Measurements from ENCODE around the gene TCF23. TPM values are rescaled to one million over a fixed set of nuclear protein-coding genes. Genes with fewer than 3 reads are reported as not detected.
"Not testable (repeated sequence)": the region's sequence is repeated elsewhere in the genome, so short reads cannot be mapped to it uniquely, and the experiment has no call there.

Gene TCF23
- under 1 TPM; 0.06 to 0.15 (median 0.12) TPM for polyA plus RNA-seq (ENCODE audit: insufficient read depth in 1 of 5, insufficient read length in 5 of 5, low replicate concordance in 1 of 5)
- long read RNA-seq, donor 1, result 0 reads
- long read RNA-seq, donor 2, result 0 reads
- long read RNA-seq, donor 3, result 0 reads
- long read RNA-seq, donor 4, result 0 reads
- long read RNA-seq, donor 5, result 0 reads
- long read RNA-seq, donor 6, result 0 reads
- long read RNA-seq, donor 7, result 0 reads
- long read RNA-seq, donor 8, result 0 reads

- no peak for DNase-seq
These were observed at the start of gene TCF23 for GRCh38 chr2:27148801-27149439. Gene TCF23, plus strand, starts transcription at chr2:27149004. Its CDS starts 130 bp downstream, at chr2:27149134.

- no peak for DNase-seq
These were observed 49.4 kb upstream of the TCF23 start for GRCh38 chr2:27099334-27099955.

GRCh38 chr2:27100036-27100435 is 48.8 kb upstream of the TCF23 start:
- DNase-seq, result no peak

- DNase-seq, result no peak
These were observed 46.5 kb upstream of the TCF23 start for GRCh38 chr2:27102329-27102728.

- DNase-seq, result no peak
These were observed 42.8 kb upstream of the TCF23 start for GRCh38 chr2:27105981-27106380.

GRCh38 chr2:27108221-27108620 is 40.6 kb upstream of the TCF23 start:
- DNase-seq, result no peak

GRCh38 chr2:27109083-27109482 is 39.7 kb upstream of the TCF23 start:
- no peak for DNase-seq

- not testable (repeated sequence) for DNase-seq
These were observed 38.0 kb upstream of the TCF23 start for GRCh38 chr2:27110603-27111352.

- DNase-seq, result not testable (repeated sequence)
These were observed 37.3 kb upstream of the TCF23 start for GRCh38 chr2:27111392-27112078.

GRCh38 chr2:27115519-27115918 is 33.3 kb upstream of the TCF23 start:
- DNase-seq, result no peak

GRCh38 chr2:27117995-27118524 is 30.7 kb upstream of the TCF23 start:
- no peak for DNase-seq

GRCh38 chr2:27118525-27119329 is 30.1 kb upstream of the TCF23 start, which contains the start of gene CGREF1:
Gene CGREF1, minus strand, starts transcription at chr2:27119128. Its CDS starts 14,762 bp downstream, at chr2:27104366.
- no peak for DNase-seq

- not testable (repeated sequence) for DNase-seq
These were observed 29.5 kb upstream of the TCF23 start for GRCh38 chr2:27119330-27119670.

- DNase-seq, result no peak
These were observed 26.9 kb upstream of the TCF23 start for GRCh38 chr2:27121906-27122305.

- no peak for DNase-seq
These were observed 26.0 kb upstream of the TCF23 start for GRCh38 chr2:27122791-27123190.

GRCh38 chr2:27123302-27124150 is 25.3 kb upstream of the TCF23 start, which contains the start of gene ABHD1:
Gene ABHD1, plus strand, starts transcription at chr2:27123815. Its CDS starts 134 bp downstream, at chr2:27123949.
- peak; percentile 14 to 18 for DNase-seq

- no peak for DNase-seq
These were observed 23.7 kb upstream of the TCF23 start for GRCh38 chr2:27125104-27125503.

GRCh38 chr2:27126252-27126710 is 22.5 kb upstream of the TCF23 start:
- no peak for DNase-seq
